Measurements from ENCODE around the gene PCDHGB6.
A peak's percentile ranks its signal among the peaks of the same experiment; 100 is the strongest.

The PCDHGB6 gene

DNA sequence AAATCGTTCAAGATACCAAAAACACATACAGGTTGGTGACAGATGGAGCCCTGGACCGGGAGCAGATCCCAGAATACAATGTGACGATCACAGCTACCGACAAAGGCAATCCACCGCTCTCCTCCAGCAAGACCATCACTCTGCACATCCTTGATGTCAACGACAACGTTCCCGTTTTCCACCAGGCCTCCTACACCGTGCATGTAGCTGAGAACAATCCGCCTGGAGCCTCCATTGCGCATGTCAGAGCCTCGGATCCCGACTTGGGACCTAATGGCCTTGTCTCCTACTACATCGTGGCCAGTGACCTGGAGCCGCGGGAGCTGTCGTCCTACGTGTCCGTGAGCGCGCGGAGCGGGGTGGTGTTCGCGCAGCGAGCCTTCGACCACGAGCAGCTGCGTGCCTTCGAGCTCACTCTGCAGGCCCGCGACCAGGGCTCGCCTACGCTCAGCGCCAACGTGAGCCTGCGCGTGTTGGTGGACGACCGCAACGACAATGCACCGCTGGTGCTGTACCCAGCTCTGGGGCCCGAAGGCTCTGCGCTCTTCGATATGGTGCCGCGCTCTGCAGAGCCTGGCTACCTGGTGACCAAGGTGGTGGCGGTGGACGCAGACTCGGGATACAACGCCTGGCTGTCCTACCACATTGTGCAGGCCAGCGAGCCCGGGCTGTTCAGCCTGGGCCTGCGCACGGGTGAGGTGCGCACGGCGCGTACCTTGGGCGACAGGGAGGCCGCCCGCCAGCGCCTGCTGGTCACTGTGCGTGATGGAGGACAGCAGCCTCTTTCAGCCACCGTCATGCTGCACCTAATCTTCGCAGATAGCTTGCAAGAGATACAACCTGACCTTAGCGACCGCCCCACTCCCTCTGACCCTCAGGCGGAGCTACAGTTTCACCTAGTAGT, 36.0 kb upstream of the PCDHGB6 start:
- H3K23ac ChIP-seq (ENCODE audit: low read length in 2 of 2), result no peak overlapping the region
- no peak overlapping the region for H3K4ac ChIP-seq (ENCODE audit: low read depth in 1 of 2, low read length in 2 of 2)
- WGBS, result 94% methylated on average over 69 of the region's 69 CpGs
- H3K18ac ChIP-seq (ENCODE audit: low read depth in 1 of 2, low read length in 2 of 2), result no peak overlapping the region
- no peaks in the 10 kb centered on the region for H3K4me1 ChIP-seq (ENCODE audit: control insufficient read depth, insufficient read depth, low read depth, low read length)
- no peak overlapping the region for H3K14ac ChIP-seq (ENCODE audit: low read length in 2 of 2)
- no peak overlapping the region for H3K27ac ChIP-seq (ENCODE audit: low read length, poor library complexity, severe bottlenecking)
- peaks cover 0 to 8% of the 10 kb centered on the region in 2 experiments for H3K36me3 ChIP-seq (ENCODE audit: control insufficient read depth in 1 of 2, insufficient read depth in 2 of 2, low read depth in 1 of 2, low read length in 2 of 2)
- H3K4me3 ChIP-seq (ENCODE audit: insufficient read depth in 1 of 2, low read depth in 1 of 2, low read length in 2 of 2), result peak overlapping the region; percentile 30 to 31
- no peak overlapping the region for H3K9ac ChIP-seq (ENCODE audit: low read length)
- DNase-seq, result no peak
- no peak overlapping the region for H4K91ac ChIP-seq (ENCODE audit: low read length)
- no peak overlapping the region for H2BK12ac ChIP-seq (ENCODE audit: low read length in 2 of 2)
- no peak overlapping the region for H3K4me2 ChIP-seq (ENCODE audit: low read length, poor library complexity, severe bottlenecking)
- no peak overlapping the region for H4K8ac ChIP-seq (ENCODE audit: low read length)
- H2BK15ac ChIP-seq (ENCODE audit: low read depth, poor library complexity, severe bottlenecking), result no peak overlapping the region
- H2AK5ac ChIP-seq (ENCODE audit: low read length, severe bottlenecking), result no peak overlapping the region
- H2BK120ac ChIP-seq (ENCODE audit: low read depth, low read length), result no peak overlapping the region
- H2AFZ ChIP-seq (ENCODE audit: low read depth, low read length), result no peak overlapping the region
- H3K27me3 ChIP-seq (ENCODE audit: control insufficient read depth in 1 of 2, insufficient read depth in 1 of 2, low read length in 2 of 2), result peaks cover 0 to 13% of the 10 kb centered on the region in 2 experiments
- H3K79me1 ChIP-seq (replicated peaks; ENCODE audit: low read length, poor library complexity, severe bottlenecking), result no peaks in the 10 kb centered on the region
- peaks cover 48% of the 10 kb centered on the region for H3K9me3 ChIP-seq (ENCODE audit: control insufficient read depth, low read length)
- no peak overlapping the region for H2BK5ac ChIP-seq (ENCODE audit: low read depth, low read length, poor library complexity, severe bottlenecking)

DNA sequence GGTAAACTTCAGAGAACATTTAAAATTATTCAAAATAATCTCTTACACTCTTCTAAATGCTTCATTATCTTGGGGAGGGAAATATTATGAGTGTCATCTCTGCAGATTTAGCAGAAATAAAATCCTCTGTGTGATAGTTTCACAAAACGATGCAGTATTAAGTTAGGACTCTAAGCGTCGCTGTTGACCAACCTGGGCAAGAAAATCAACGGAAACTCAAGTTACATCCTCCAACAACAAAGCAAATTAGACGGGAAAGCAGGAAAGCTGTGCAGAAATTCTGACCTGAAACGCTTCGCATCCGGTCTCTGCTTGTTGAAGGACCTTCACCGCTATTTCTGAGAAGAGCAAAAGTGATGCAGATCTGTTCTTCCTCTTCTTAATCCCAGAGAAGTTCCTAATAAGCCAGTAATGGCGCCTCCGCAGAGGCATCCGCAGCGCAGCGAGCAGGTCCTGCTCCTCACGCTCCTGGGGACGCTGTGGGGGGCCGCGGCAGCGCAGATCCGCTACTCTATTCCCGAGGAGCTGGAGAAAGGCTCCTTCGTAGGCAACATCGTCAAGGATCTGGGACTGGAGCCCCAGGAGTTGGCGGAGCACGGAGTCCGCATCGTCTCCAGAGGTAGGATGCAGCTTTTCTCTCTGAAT, 34.0 kb upstream of the PCDHGB6 start, which contains the start of gene PCDHGA6:
TSS of gene PCDHGA6 (plus strand) at position 219 of the 645 bp plus-strand sequence. CDS start at position 412, 193 bp downstream.
- Histone ChIP-seq H4K91ac (ENCODE audit: low read length) (no peak within 1 kb of the TSS), H3K4me3 (ENCODE audit: insufficient read depth in 1 of 2, low read depth in 1 of 2, low read length in 2 of 2) (peak within 1 kb of the TSS in 1 of 2 experiments; percentile 75), H3K4ac (ENCODE audit: low read depth in 1 of 2, low read length in 2 of 2) (no peak within 1 kb of the TSS), H2AFZ (ENCODE audit: low read depth, low read length) (no peak within 1 kb of the TSS), H4K8ac (ENCODE audit: low read length) (no peak within 1 kb of the TSS), H3K14ac (ENCODE audit: low read length in 2 of 2) (no peak within 1 kb of the TSS), H3K4me1 (ENCODE audit: control insufficient read depth, insufficient read depth, low read depth, low read length) (no peaks in the 10 kb centered on the region), H3K9me3 (ENCODE audit: control insufficient read depth, low read length) (peaks cover 57% of the 10 kb centered on the region), H2BK5ac (ENCODE audit: low read depth, low read length, poor library complexity, severe bottlenecking) (no peak within 1 kb of the TSS), H2BK15ac (ENCODE audit: low read depth, poor library complexity, severe bottlenecking) (no peak within 1 kb of the TSS), H2BK120ac (ENCODE audit: low read depth, low read length) (no peak within 1 kb of the TSS), H3K79me1 (replicated peaks; ENCODE audit: low read length, poor library complexity, severe bottlenecking) (no peaks in the 10 kb centered on the region), H3K4me2 (ENCODE audit: low read length, poor library complexity, severe bottlenecking) (no peak within 1 kb of the TSS), H3K23ac (ENCODE audit: low read length in 2 of 2) (no peak within 1 kb of the TSS), H3K36me3 (ENCODE audit: control insufficient read depth in 1 of 2, insufficient read depth in 2 of 2, low read depth in 1 of 2, low read length in 2 of 2) (peaks cover 0 to 8% of the 10 kb centered on the region in 2 experiments), H3K27me3 (ENCODE audit: control insufficient read depth in 1 of 2, insufficient read depth in 1 of 2, low read length in 2 of 2) (peaks cover 0 to 13% of the 10 kb centered on the region in 2 experiments), H2BK12ac (ENCODE audit: low read length in 2 of 2) (no peak within 1 kb of the TSS), H2AK5ac (ENCODE audit: low read length, severe bottlenecking) (no peak within 1 kb of the TSS), H3K27ac (ENCODE audit: low read length, poor library complexity, severe bottlenecking) (no peak within 1 kb of the TSS), H3K9ac (ENCODE audit: low read length) (peak within 1 kb of the TSS; percentile 51), H3K18ac (ENCODE audit: low read depth in 1 of 2, low read length in 2 of 2) (no peak within 1 kb of the TSS)
- WGBS, result 89% methylated on average over 27 of the region's 27 CpGs
- DNase-seq, result no peak

DNA sequence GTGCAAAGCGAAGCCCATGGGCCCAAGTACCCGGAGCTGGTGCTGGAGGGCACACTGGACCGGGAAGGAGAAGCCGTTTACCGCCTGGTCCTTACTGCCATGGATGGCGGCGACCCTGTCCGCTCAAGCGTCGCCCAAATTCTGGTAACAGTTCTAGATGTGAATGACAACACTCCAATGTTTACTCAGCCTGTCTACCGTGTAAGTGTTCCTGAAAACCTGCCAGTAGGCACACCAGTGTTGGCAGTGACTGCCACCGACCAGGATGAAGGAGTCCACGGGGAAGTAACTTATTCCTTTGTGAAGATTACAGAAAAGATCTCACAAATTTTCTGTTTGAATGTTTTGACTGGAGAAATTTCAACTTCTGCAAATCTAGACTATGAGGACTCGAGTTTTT, 33.2 kb upstream of the PCDHGB6 start:
- H3K23ac ChIP-seq (ENCODE audit: low read length in 2 of 2), result no peak overlapping the region
- H2AK5ac ChIP-seq (ENCODE audit: low read length, severe bottlenecking), result no peak overlapping the region
- H2BK120ac ChIP-seq (ENCODE audit: low read depth, low read length), result no peak overlapping the region
- no peak overlapping the region for H2AFZ ChIP-seq (ENCODE audit: low read depth, low read length)
- H2BK12ac ChIP-seq (ENCODE audit: low read length in 2 of 2), result no peak overlapping the region
- no peaks in the 10 kb centered on the region for H3K79me1 ChIP-seq (replicated peaks; ENCODE audit: low read length, poor library complexity, severe bottlenecking)
- H3K4me3 ChIP-seq (ENCODE audit: insufficient read depth in 1 of 2, low read depth in 1 of 2, low read length in 2 of 2), result peak overlapping the region in 1 of 2 experiments; percentile 75
- H3K4ac ChIP-seq (ENCODE audit: low read depth in 1 of 2, low read length in 2 of 2), result no peak overlapping the region
- H2BK15ac ChIP-seq (ENCODE audit: low read depth, poor library complexity, severe bottlenecking), result no peak overlapping the region
- no peak overlapping the region for H4K8ac ChIP-seq (ENCODE audit: low read length)
- peaks cover 60% of the 10 kb centered on the region for H3K9me3 ChIP-seq (ENCODE audit: control insufficient read depth, low read length)
- H3K4me2 ChIP-seq (ENCODE audit: low read length, poor library complexity, severe bottlenecking), result no peak overlapping the region
- H3K14ac ChIP-seq (ENCODE audit: low read length in 2 of 2), result no peak overlapping the region
- DNase-seq, result no peak
- H3K36me3 ChIP-seq (ENCODE audit: control insufficient read depth in 1 of 2, insufficient read depth in 2 of 2, low read depth in 1 of 2, low read length in 2 of 2), result peaks cover 0 to 8% of the 10 kb centered on the region in 2 experiments
- 91% methylated on average over 14 of the region's 14 CpGs for WGBS
- no peak overlapping the region for H3K9ac ChIP-seq (ENCODE audit: low read length)
- H3K18ac ChIP-seq (ENCODE audit: low read depth in 1 of 2, low read length in 2 of 2), result no peak overlapping the region
- peaks cover 0 to 13% of the 10 kb centered on the region in 2 experiments for H3K27me3 ChIP-seq (ENCODE audit: control insufficient read depth in 1 of 2, insufficient read depth in 1 of 2, low read length in 2 of 2)
- H4K91ac ChIP-seq (ENCODE audit: low read length), result no peak overlapping the region
- no peaks in the 10 kb centered on the region for H3K4me1 ChIP-seq (ENCODE audit: control insufficient read depth, insufficient read depth, low read depth, low read length)
- no peak overlapping the region for H3K27ac ChIP-seq (ENCODE audit: low read length, poor library complexity, severe bottlenecking)
- H2BK5ac ChIP-seq (ENCODE audit: low read depth, low read length, poor library complexity, severe bottlenecking), result no peak overlapping the region
